H1 (cell line): ENCODE data around the gene CD247. TPM values are rescaled to one million over a fixed set of nuclear protein-coding genes. Genes with fewer than 3 reads are reported as not detected.
"Not testable (repeated sequence)": the region's sequence is repeated elsewhere in the genome, so short reads cannot be mapped to it uniquely, and the experiment has no call there.

Experiments
- CTCF ChIA-PET: fragments of 300-600 bp; sonication (Branson Sonifier 250); formaldehyde crosslinking; loops from one replicate; lab custom pipeline; 2021; ENCODE audit not compliant: partially characterized antibody; lab: Charles Lee
- POLR2A ChIA-PET: fragments of 300-600 bp; sonication (Branson Sonifier 250); formaldehyde crosslinking; loops from one replicate; lab custom pipeline; 2021; ENCODE audit warnings: inconsistent platforms; ENCODE audit not compliant: partially characterized antibody; lab: Charles Lee
- DNase-seq, 2 experiments: peaks; one replicate each; pipeline versions ENCODE4 v3.0.0 to v3.0.0-alpha.2; 2010 to 2022; ENCODE audit warnings: low spot score in 2 of 2, low read depth in 1 of 2, mixed read lengths in 1 of 2
- FAIRE-seq: peaks from 2 replicates; lab custom pipeline; 2011; peaks lifted over from hg19 to GRCh38; lab: Jason Lieb, UNC
- H2AFZ ChIP-seq: 2 replicates; pipeline ENCODE4 v1.8.1; 2012; ENCODE audit warnings: low read length, inconsistent platforms
- H2AK5ac ChIP-seq: 2 replicates; pipeline ENCODE4 v1.6.1; 2013; ENCODE audit warnings: low read depth, low read length
- H2BK120ac ChIP-seq: replicated peaks from 2 replicates; pipeline ENCODE3; 2013; ENCODE audit warnings: low read depth, low read length, inconsistent platforms
- H2BK12ac ChIP-seq: 2 replicates; pipeline ENCODE4 v1.6.1; 2013; ENCODE audit warnings: low read depth, low read length
- H2BK15ac ChIP-seq: 2 replicates; pipeline ENCODE4 v1.6.1; 2013; ENCODE audit warnings: low read length
- H2BK20ac ChIP-seq: 2 replicates; pipeline ENCODE4 v1.6.1; 2013; ENCODE audit warnings: low read length
- H2BK5ac ChIP-seq: 2 replicates; pipeline ENCODE4 v1.6.1; 2013; ENCODE audit warnings: low read depth, low read length
- H3K14ac ChIP-seq: 2 replicates; pipeline ENCODE4 v1.6.1; 2013; ENCODE audit warnings: inconsistent platforms; ENCODE audit not compliant: insufficient read length
- H3K18ac ChIP-seq: 2 replicates; pipeline ENCODE4 v1.6.1; 2013; ENCODE audit warnings: low read length; ENCODE audit errors: extremely low read depth
- H3K23ac ChIP-seq: 2 replicates; pipeline ENCODE4 v1.6.1; 2013; ENCODE audit warnings: inconsistent platforms; ENCODE audit not compliant: insufficient read length
- H3K23me2 ChIP-seq: 2 replicates; pipeline ENCODE4 v1.6.1; 2013; ENCODE audit warnings: low read depth, low read length
- H3K27ac ChIP-seq: 2 replicates; pipeline ENCODE4 v1.6.1; 2011; ENCODE audit warnings: low read depth, low read length, inconsistent platforms
- H3K27me3 ChIP-seq, 4 experiments: replicated peaks in 1 of 4; 1 replicate in 1 of 4; 2 replicates in 3 of 4; pipeline versions ENCODE4 v1.6.1 to v1.8.1; 2011 to 2013; ENCODE audit warnings: low read length in 3 of 4, mild to moderate bottlenecking in 3 of 4, inconsistent platforms in 2 of 4, mixed read lengths in 2 of 4, moderate library complexity in 1 of 4; ENCODE audit not compliant: control insufficient read depth in 3 of 4, insufficient read depth in 3 of 4; ENCODE audit errors: extremely low read depth in 1 of 4
- H3K36me3 ChIP-seq, 4 experiments: 2 replicates each; pipeline versions ENCODE4 v1.6.1 to v1.8.1; 2011 to 2013; ENCODE audit warnings: mild to moderate bottlenecking in 4 of 4, low read length in 3 of 4, moderate library complexity in 2 of 4, control low read depth in 1 of 4, inconsistent platforms in 1 of 4; ENCODE audit not compliant: insufficient read depth in 4 of 4, control insufficient read depth in 2 of 4
- H3K4ac ChIP-seq: replicated peaks from 2 replicates; pipeline ENCODE3; 2013; ENCODE audit warnings: low read length, low read depth, mixed read lengths, inconsistent platforms; ENCODE audit not compliant: insufficient read length
- H3K4me1 ChIP-seq, 4 experiments: replicated peaks in 1 of 4; 1 replicate in 1 of 4; 2 replicates in 3 of 4; pipeline versions ENCODE4 v1.6.1 to v1.8.1; 2011 to 2013; ENCODE audit warnings: low read length in 3 of 4, inconsistent platforms in 2 of 4, mixed read lengths in 1 of 4; ENCODE audit not compliant: insufficient read depth in 4 of 4, control insufficient read depth in 3 of 4
- H3K4me2 ChIP-seq, 2 experiments: 2 replicates each; pipeline versions ENCODE4 v1.6.1 to v1.8.1; 2011 to 2013; ENCODE audit warnings: low read depth in 2 of 2, low read length in 2 of 2, control low read depth in 1 of 2, inconsistent platforms in 1 of 2, mild to moderate bottlenecking in 1 of 2; ENCODE audit not compliant: insufficient read depth in 1 of 2
- H3K4me3 ChIP-seq, 4 experiments: fragments of 200-600, 300-600 bp in 1 of 4; sonication (generic), shearing (Covaris generic), sonication (Bioruptor Twin) in 1 of 4; 2 replicates each; pipeline versions ENCODE4 v1.5.1 to v1.8.1; 2011 to 2016; ENCODE audit warnings: low read length in 4 of 4, low read depth in 3 of 4, control low read depth in 2 of 4, inconsistent platforms in 2 of 4, mild to moderate bottlenecking in 2 of 4, mixed read lengths in 1 of 4, moderate library complexity in 1 of 4; ENCODE audit not compliant: insufficient read depth in 2 of 4; ENCODE audit errors: extremely low read depth in 1 of 4
- H3K56ac ChIP-seq: replicated peaks from 2 replicates; pipeline ENCODE3; 2013; ENCODE audit warnings: low read depth, mild to moderate bottlenecking, mixed read lengths, low read length, inconsistent platforms; ENCODE audit not compliant: insufficient read length
- H3K79me1 ChIP-seq: 2 replicates; pipeline ENCODE4 v1.6.1; 2013; ENCODE audit warnings: low read depth, low read length, control low read depth
- H3K79me2 ChIP-seq, 2 experiments: 2 replicates each; pipeline versions ENCODE4 v1.6.1 to v1.8.1; 2012 to 2013; ENCODE audit warnings: low read length in 2 of 2, mild to moderate bottlenecking in 2 of 2, inconsistent platforms in 1 of 2; ENCODE audit not compliant: insufficient read depth in 2 of 2, control insufficient read depth in 1 of 2
- H3K9ac ChIP-seq, 4 experiments: replicated peaks in 1 of 4; 1 replicate in 1 of 4; 2 replicates in 3 of 4; pipeline versions ENCODE4 v1.6.1 to v1.8.1; 2011 to 2013; ENCODE audit warnings: low read depth in 3 of 4, low read length in 3 of 4, control low read depth in 2 of 4, mild to moderate bottlenecking in 2 of 4, moderate library complexity in 2 of 4, inconsistent platforms in 1 of 4; ENCODE audit errors: extremely low read depth in 1 of 4
- H3K9me3 ChIP-seq, 2 experiments: 2 replicates each; pipeline versions ENCODE4 v1.6.1 to v1.8.1; 2012 to 2013; ENCODE audit warnings: mild to moderate bottlenecking in 2 of 2, moderate library complexity in 2 of 2, control low read depth in 1 of 2, inconsistent platforms in 1 of 2, low read depth in 1 of 2, low read length in 1 of 2, mixed read lengths in 1 of 2; ENCODE audit not compliant: insufficient read depth in 2 of 2
- H4K20me1 ChIP-seq, 2 experiments: replicated peaks in 1 of 2; 2 replicates each; pipeline versions ENCODE3 to v1.8.1; 2011 to 2013; ENCODE audit warnings: inconsistent platforms in 2 of 2, low read length in 2 of 2, mild to moderate bottlenecking in 1 of 2; ENCODE audit not compliant: insufficient read depth in 2 of 2, control insufficient read depth in 1 of 2
- H4K5ac ChIP-seq: 2 replicates; pipeline ENCODE4 v1.6.1; 2013; ENCODE audit warnings: low read length, low read depth, mixed read lengths, inconsistent platforms; ENCODE audit not compliant: insufficient read length
- H4K8ac ChIP-seq: 2 replicates; pipeline ENCODE4 v1.8.0; 2013; ENCODE audit warnings: mild to moderate bottlenecking, moderate library complexity, low read length, inconsistent platforms; ENCODE audit not compliant: insufficient read depth; ENCODE audit errors: extremely low read depth
- H4K91ac ChIP-seq: replicated peaks from 2 replicates; pipeline ENCODE3; 2013; ENCODE audit warnings: low read length, mixed read lengths, inconsistent platforms; ENCODE audit not compliant: insufficient read length
- WGBS, 2 experiments: shearing (Covaris generic) in 1 of 2; methylation state at CpG; one replicate each; pipeline versions ENCODE4 v1.1.6 to v1.1.7; 2013 to 2015; ENCODE audit warnings: low lambda C conversion rate in 2 of 2, mixed read lengths in 2 of 2, inconsistent platforms in 1 of 2, low coverage in 1 of 2, missing lambda C conversion rate in 1 of 2; ENCODE audit not compliant: insufficient replicate concordance in 2 of 2, insufficient coverage in 1 of 2, insufficient read length in 1 of 2; ENCODE audit errors: extremely low coverage in 1 of 2, missing lambda C conversion rate in 1 of 2; 5-methylcytosine and 5-hydroxymethylcytosine counted together
- polyA plus RNA-seq, 7 experiments: library from polyadenylated mRNA; depleted of rRNA in 3 of 7; stranded (reverse) in 5 of 7; unstranded in 2 of 7; fragments of >200 nt in 5 of 7; fragments of 200-250 nt in 2 of 7; gene quantifications; 1 replicate in 5 of 7; 2 replicates in 1 of 7; 4 replicates in 1 of 7; pipeline versions ENCODE4 v1.2.1 to v1.2.3, GENCODE V29; 2011 to 2013; ENCODE audit warnings: missing spikeins in 2 of 7, mixed read lengths in 2 of 7
- total RNA-seq: library from RNA; stranded (reverse); fragmentation: NEBNext Ultra II Directional; extraction: Animal tissue kit (Norgen Biotek cat#: 25700); gene quantifications from 2 replicates; pipeline ENCODE4 v1.2.1, GENCODE V29; 2021

The CD247 gene
- total and polyA plus RNA-seq, 2 of the 8 experiments (the other 6 are each of a cell fraction or from before 2014, with no cell fraction given), result 2.0 to 2.2 TPM

GRCh38 chr1:167555072-167555471, 36.7 kb upstream of the CD247 start:
- H2BK15ac ChIP-seq, H2AK5ac ChIP-seq, H3K9me3 ChIP-seq, FAIRE-seq, H4K91ac ChIP-seq, H4K8ac ChIP-seq, H4K20me1 ChIP-seq, H3K18ac ChIP-seq, H3K56ac ChIP-seq, H2AFZ ChIP-seq, H3K4me2 ChIP-seq, H3K9ac ChIP-seq, DNase-seq, H3K79me2 ChIP-seq, H3K4me3 ChIP-seq, H2BK12ac ChIP-seq, H3K27me3 ChIP-seq, H2BK5ac ChIP-seq, H2BK120ac ChIP-seq, H3K27ac ChIP-seq, H3K4me1 ChIP-seq, H3K14ac ChIP-seq, H3K4ac ChIP-seq, H3K23ac ChIP-seq, H2BK20ac ChIP-seq, H3K79me1 ChIP-seq, H3K36me3 ChIP-seq, H4K5ac ChIP-seq: not testable (repeated sequence)
- WGBS, 2 experiments, result 89% methylated on average over 1 of the region's 1 CpG; no CpG with 5 or more reads in 1 of the 2 experiments
- H3K23me2 ChIP-seq, result peaks cover 10% of the 10 kb centered on the region
- CTCF ChIA-PET, result interaction anchor here (0.7 to 4.3 kb wide), 19 partner anchors 9 to 187 kb away, joined by 3 to 38 read pairs (median 4); partner anchors contain the start of gene RCSD1
- POLR2A ChIA-PET, result interaction anchor here (1.3 kb wide), 1 partner anchor 335 kb away, joined by 3 read pairs; the partner anchor contains the start of gene POU2F1
